Measurements from ENCODE around the gene KRR1. TPM values are rescaled to one million over a fixed set of nuclear protein-coding genes. Genes with fewer than 3 reads are reported as not detected.

Gene KRR1
- polyA plus RNA-seq, 2 of the 4 experiments (the other 2 are of a cell fraction): 66.1 to 122 TPM

DNA sequence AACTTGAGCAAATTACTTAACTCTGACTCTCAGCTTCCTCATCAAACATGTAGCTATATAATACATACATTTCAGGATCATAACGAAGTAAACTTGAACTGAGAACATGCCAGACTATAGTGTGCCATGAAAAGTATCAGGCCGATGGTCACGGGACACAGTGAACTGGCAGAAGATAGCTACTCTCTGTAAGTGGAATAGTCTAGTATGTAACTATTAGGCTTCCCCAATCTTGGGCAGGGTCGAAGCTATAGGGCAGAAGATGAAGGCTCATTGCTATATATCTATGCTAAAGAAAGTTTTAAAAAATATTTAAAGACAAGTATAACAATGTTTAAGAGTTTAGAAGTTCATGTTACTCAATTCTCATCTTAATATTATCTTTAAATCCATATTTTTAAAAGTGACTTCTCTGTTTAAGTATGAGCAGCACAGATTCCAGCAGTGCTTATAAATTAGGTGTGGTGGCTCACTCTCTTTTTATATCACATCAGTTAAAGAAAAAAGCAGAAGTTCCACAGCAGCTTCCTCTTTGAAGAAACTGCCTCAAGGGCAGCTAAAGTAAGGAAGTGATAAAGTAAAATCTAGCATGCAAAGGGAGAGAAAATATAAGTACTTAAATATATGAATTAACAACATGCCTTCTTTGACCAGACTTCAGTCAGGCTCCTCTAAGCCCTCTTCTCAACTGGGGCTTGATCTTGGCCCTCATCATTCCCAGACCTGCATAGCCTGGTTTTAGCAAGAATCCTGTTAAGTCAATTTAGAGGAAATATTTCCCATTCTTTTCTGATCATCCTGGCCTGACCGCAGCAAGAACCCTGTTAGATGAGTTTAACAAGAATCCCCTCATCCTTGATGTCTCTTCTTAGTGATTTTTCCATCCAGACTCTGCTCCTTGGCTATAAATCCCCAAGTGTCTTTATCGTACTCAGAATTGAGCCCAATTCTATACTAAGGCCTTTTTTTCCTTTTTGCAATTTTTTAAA is 39.2 kb downstream of the KRR1 start:
- no peak for FAIRE-seq
- Histone ChIP-seq H3K4me3 (no peak overlapping the region), H3K9me3 (no peaks in the 10 kb centered on the region), H3K27ac (no peak overlapping the region), H3K4me2 (no peak overlapping the region), H3K4me1 (no peaks in the 10 kb centered on the region)
- no peak for DNase-seq (ENCODE audit: low read depth in 1 of 2, low spot score in 1 of 2)
- ChIA-PET CTCF (interaction anchor here (0.6 to 1.9 kb wide), 5 partner anchors 12 to 616 kb away, joined by 3 to 7 read pairs (median 3); no protein-coding TSS in a partner anchor), POLR2A (no interaction called here)
- no peak for ATAC-seq
- TF ChIP-seq ZC3H11A (IDR thresholded peaks at IDR 0.05) (no peak), JUN (IDR thresholded peaks at IDR 0.05) (no peak), MAZ (IDR thresholded peaks at IDR 0.05; ENCODE audit: borderline replicate concordance, low read depth, low read length) (no peak), JUNB (IDR thresholded peaks at IDR 0.05) (no peak), REST (IDR thresholded peaks at IDR 0.05) (no peak), TFCP2L1 (CRISPR knock-in tag; IDR thresholded peaks at IDR 0.05) (no peak), CBX8 (IDR thresholded peaks at IDR 0.05) (no peak), HMGXB4 (CRISPR knock-in tag; IDR thresholded peaks at IDR 0.05; ENCODE audit: borderline replicate concordance) (no peak), CHD2 (IDR thresholded peaks at IDR 0.05; ENCODE audit: low read length, partially characterized antibody) (no peak), HOXB13 (CRISPR knock-in tag; IDR thresholded peaks at IDR 0.05; ENCODE audit: low read depth) (no peak), HEYL (CRISPR knock-in tag; IDR thresholded peaks at IDR 0.05) (no peak), KDM5A (IDR thresholded peaks at IDR 0.05) (no peak), ZNF302 (CRISPR knock-in tag; IDR thresholded peaks at IDR 0.05) (no peak), EHF (CRISPR knock-in tag; IDR thresholded peaks at IDR 0.05) (no peak), USF2 (IDR thresholded peaks at IDR 0.05) (no peak), FOXS1 (CRISPR knock-in tag; IDR thresholded peaks at IDR 0.05) (no peak), ZFP36 (IDR thresholded peaks at IDR 0.05; ENCODE audit: borderline replicate concordance, partially characterized antibody) (no peak), ESRRA (IDR thresholded peaks at IDR 0.05; ENCODE audit: borderline replicate concordance, low read length) (no peak)
- WGBS (ENCODE audit: missing lambda C conversion rate): 67% methylated on average over 6 of the region's 6 CpGs

DNA sequence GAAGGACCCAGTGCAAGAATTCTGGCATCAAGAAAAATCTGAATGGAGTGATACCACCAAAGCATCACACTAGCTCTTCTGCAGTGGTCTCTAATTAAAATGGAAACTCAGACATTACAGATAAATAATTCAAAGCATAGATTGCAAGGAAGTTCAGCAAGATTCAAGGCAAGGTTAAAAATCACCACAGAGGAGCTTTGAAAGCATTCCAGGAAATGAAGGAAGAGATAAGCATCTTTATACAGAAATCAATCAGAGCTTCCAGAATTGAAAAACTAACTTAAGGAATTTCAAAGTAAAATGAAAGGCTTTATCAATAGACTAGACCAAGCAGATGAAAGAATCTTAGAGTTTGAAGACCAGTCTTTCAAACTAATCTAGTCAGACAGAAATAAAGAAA is 51.2 kb downstream of the KRR1 start:
- no peak overlapping the region for H3K27ac ChIP-seq
- ATAC-seq (no peak), DNase-seq (ENCODE audit: low read depth in 1 of 2, low spot score in 1 of 2) (no peak), FAIRE-seq (no peak)
- peak overlapping the region; percentile 9; the same call in 1 of the 3 replicates for H3K4me2 ChIP-seq
- H3K4me1 ChIP-seq: peaks cover 10% of the 10 kb centered on the region; the same call in 2 of the 3 replicates
- CTCF ChIA-PET: interaction anchor here (1.0 to 1.7 kb wide), 2 partner anchors 9 to 69 kb away, joined by 4 read pairs; partner anchors contain the start of gene GLIPR1L2
- no peak overlapping the region for H3K4me3 ChIP-seq
- POLR2A ChIA-PET: no interaction called here
- H3K9me3 ChIP-seq: 0 out of 3 replicates have a peak, but pooled peaks cover 4% of the 10 kb centered on the region
- TF ChIP-seq PBX3 (IDR thresholded peaks at IDR 0.05) (no peak), HOXB13 (CRISPR knock-in tag; IDR thresholded peaks at IDR 0.05; ENCODE audit: low read depth) (no peak), RAD21 (conservative IDR thresholded peaks at IDR 0.05 in 1 of 2, IDR thresholded peaks at IDR 0.05 in 1 of 2) (no peak), CTCF (IDR thresholded peaks at IDR 0.05) (no peak), CHD2 (IDR thresholded peaks at IDR 0.05; ENCODE audit: low read length, partially characterized antibody) (no peak), JUNB (IDR thresholded peaks at IDR 0.05) (no peak), CEBPB (IDR thresholded peaks at IDR 0.05) (no peak), ZNF302 (CRISPR knock-in tag; IDR thresholded peaks at IDR 0.05) (no peak), TFCP2L1 (CRISPR knock-in tag; IDR thresholded peaks at IDR 0.05) (no peak), POLR2AphosphoS2 (conservative IDR thresholded peaks at IDR 0.05; ENCODE audit: low read length) (no peak), MAX (IDR thresholded peaks at IDR 0.05) (no peak), SMC3 (IDR thresholded peaks at IDR 0.05) (no peak), USF2 (IDR thresholded peaks at IDR 0.05) (no peak)

All from A549 (cell line).